GM21825 (cell line): ENCODE results near the gene ATP5MC3.
A peak's percentile ranks its signal among the peaks of the same experiment; 100 is the strongest.
"Not testable (repeated sequence)": the region's sequence is repeated elsewhere in the genome, so short reads cannot be mapped to it uniquely, and the experiment has no call there.

ENCODE experiments used
- ATAC-seq: cut with Tn5 transposase; IDR thresholded peaks from one replicate; pipeline ENCODE4 v1.9.1; 2021; ENCODE audit warnings: mild to moderate bottlenecking, moderate library complexity; ENCODE audit not compliant: unreplicated experiment

ATP5MC3 gene

GRCh38 chr2:175181104-175181876 lies at the start of gene ATP5MC3:
ATP5MC3 (minus strand) TSS chr2:175181710; CDS start chr2:175181393, 317 bp downstream.
- peak; percentile 92 for ATAC-seq

- not testable (repeated sequence) for ATAC-seq
These were observed 47.1 kb upstream of the ATP5MC3 start for GRCh38 chr2:175228601-175229000.

DNA sequence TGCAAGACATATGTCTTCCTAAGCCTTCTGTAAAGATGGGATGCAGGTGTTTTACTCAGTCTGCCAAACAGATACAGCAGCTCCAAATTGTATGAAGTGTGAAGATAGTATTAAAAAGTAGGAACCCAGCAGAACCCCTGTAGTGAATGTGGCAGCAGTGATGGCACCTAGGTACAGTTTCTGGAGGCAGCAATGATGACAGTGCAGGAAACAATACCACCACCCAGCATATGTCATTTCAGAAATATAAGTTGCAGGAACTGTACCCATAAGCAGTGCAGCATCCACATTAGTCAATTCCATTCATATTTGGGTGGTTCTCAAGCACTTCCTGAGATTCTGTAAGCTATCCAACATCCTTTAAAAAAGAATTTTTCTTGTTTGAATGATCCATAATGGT lies 46.7 kb upstream of the ATP5MC3 start:
- ATAC-seq, result no peak

GRCh38 chr2:175227393-175227792 lies 45.9 kb upstream of the ATP5MC3 start:
- ATAC-seq, result no peak

- no peak for ATAC-seq
These were observed 38.6 kb upstream of the ATP5MC3 start for GRCh38 chr2:175220075-175220474.

DNA sequence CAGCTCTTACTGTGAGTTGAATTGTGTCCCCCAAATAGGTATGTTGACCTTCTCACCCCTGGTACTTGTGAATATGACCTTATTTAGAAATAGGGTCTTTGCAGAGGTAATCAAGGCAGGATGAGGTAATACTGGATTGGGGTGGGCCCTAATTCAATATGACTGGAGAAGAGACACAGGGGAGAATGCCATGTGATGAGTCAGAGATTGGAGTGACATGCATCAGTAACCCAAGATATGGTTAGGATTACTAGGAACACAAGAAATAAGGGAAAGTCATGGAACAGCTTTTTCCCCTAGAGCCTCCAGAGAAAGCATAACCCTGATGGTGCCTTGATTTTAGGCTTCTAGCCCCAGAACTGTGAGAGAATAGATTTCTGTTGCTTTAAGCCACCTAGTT lies 37.0 kb upstream of the ATP5MC3 start:
- ATAC-seq, result no peak

- no peak for ATAC-seq
These were observed 26.4 kb upstream of the ATP5MC3 start for GRCh38 chr2:175207741-175208438.

- ATAC-seq, result no peak
These were observed 25.4 kb upstream of the ATP5MC3 start for GRCh38 chr2:175206866-175207265.

DNA sequence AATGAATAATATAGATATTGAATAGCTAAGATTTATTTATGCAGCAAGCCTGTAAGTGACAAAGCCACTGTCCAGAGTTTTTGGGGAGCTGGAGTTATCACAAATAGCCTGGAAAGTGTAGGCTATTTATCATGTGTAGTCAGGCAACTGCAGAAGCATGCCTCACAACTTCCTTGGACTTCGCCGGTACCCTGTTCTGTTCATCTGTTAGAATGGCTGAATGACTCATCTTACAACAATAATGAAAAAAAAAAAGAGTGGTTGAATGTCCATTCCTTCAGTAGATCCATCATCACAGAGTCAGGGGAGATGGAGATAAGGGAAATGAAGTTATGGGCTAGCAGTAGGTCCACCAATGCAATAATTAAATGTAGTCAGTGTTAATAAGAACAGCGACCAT lies 24.0 kb upstream of the ATP5MC3 start:
- ATAC-seq, result no peak

DNA sequence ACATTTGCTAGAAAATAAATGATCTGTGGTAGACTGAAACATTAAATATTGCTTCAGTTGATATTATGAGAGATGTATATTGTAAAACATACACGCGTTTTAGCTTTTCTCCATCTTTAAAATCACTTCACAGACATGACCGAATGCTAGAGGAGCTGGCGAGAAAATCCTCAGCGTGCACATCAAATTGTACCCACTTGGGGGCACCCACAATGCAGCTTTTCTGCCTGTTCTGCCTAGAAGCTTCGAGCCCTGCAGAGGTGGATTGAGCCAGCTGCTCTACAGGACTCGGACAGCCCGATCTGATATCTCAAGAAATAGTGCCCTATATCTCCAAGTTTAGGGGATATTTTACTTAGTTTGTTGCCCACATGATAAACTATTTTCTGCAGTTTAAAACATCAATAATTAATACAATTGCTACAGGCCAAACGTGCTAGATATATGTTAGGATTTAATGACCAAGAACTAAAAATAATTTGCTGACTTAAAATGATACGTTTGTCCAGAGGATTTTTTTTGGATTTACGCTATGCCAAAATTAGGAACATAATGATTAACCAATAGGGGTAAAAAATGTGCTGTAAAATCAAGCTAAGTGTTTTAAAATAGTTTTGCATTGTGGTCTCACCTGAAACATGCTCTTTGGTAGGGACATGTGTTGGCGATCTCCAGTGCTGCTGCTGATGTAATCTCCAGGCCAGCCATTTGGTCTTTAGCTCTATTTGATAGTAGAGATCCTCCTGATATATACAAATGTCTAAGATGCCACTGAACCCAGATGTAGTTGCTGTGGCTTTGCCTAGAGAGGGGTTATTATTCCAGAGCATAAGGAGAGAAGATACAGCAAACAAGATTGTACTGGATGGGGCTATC lies 22.3 kb upstream of the ATP5MC3 start:
- ATAC-seq, result peak; percentile 65

DNA sequence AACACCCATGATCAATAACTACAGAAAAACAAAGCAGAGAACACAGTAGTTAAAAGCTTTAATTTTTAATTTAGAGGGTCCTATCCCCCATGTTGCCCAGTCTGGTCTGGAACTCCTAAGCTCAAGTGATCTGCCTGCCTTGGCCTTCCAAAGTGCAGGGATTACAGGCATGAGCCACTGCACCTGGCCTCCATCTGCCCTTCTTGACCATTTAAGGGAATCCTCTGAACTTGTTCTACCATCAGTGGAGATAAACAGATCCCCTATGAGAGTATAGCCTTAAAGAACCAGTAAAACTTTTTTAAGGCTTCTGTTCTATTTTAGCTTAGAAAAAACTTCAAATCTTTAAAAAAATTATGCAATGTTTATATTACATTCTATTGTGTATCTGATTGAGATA lies 13.5 kb upstream of the ATP5MC3 start:
- no peak for ATAC-seq

DNA sequence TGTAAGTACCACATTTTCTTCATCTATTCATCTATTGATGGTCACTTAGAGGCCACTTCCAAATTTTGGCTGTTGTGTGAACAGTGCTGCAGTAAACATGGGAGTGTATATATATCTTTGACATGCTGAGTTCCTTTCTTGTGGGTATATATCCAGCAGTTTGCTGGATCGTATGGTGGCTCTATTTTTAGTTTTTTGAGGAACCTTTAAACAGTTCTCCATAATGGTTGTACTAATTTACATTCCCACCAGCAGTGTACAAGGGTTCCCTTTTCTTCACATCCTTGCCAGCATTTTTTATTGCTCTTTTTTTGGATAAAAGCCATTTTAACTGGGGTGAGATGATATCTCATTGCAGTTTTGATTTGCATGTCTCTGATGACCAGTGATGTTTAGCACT lies 7.3 kb upstream of the ATP5MC3 start:
- ATAC-seq, result no peak

- ATAC-seq, result peak; percentile 55
These were observed 5.9 kb upstream of the ATP5MC3 start for GRCh38 chr2:175187378-175187777.

DNA sequence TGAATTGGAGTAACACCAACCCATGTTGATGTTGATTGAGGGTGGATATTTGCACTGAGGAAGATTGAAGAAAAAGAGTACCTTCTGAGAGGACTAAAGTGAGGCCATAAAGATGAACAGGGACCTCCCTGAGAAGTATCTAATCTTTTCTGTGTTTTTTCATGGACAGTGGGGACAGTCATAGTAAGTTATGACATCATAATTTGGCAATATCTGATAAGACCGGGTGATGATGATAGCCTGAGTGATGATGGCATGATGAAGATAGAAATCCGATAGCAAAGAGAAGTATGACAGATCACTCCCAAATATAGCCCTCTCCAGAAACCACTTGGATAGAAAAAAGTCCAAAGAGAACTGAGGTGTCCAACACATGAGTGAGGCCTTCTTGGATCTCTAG lies 2.2 kb upstream of the ATP5MC3 start:
- no peak for ATAC-seq

DNA sequence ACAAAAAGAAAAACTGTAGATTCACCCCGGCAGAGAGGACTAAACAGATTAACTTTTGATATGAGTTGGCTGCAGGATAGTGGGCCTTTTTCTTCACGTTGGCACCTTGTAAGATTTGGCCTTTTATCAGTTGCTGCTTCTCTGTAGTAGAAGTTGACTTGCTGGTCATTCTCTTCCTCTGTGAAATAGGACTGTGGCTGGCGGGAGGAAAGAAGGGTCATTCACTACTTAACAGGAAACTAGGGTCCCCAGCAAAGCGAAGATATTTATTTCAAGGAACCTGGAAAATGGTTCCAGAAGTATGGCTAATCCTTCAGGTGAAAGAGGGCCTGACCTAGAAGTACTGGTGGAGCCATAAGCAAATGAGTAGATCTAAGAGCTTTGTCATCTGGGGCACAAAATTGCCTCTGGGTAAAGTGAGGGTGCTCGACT lies 383 bp upstream of the ATP5MC3 start:
- ATAC-seq, result no peak

DNA sequence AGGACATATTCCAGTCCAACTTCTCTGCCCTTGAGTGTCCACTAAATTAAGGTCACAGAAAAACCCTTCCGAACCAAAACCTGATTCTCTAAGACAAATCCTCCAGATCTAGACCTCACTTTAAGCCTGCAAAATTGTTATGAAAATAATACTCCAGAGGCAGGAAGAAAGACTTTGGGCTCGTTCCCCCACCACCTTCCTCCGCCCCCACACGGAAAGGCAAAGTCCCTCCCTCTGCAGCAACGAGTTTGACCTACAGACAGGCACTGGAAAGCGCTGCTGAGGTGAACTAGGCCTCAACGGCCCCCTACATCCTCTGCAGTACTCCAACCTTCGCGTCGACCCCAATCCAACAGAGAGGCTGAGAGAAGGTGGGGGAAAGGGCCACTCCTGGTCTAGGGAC lies 808 bp downstream of the ATP5MC3 start:
- peak; percentile 54 for ATAC-seq

DNA sequence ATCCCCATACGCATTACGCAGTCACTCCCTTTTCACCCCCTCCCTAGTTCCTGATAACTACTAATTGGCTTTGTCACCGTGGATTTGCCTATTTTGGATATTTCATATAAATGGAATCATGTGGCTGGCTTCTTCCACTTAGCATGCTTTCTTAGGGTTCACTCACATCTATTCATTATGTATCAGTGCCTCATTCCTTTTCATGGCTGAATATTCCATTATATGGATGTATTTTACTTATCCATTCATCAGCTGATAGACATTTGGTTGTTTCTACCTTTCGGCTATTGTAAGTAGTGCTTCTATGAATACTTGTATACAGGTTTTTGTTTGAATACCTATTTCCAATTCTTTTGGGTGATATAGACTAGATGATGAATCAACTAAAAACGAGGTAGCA lies 4.9 kb downstream of the ATP5MC3 start:
- no peak for ATAC-seq

- no peak for ATAC-seq
These were observed 5.6 kb downstream of the ATP5MC3 start for GRCh38 chr2:175175896-175176295.

GRCh38 chr2:175175320-175175719 lies 6.2 kb downstream of the ATP5MC3 start:
- no peak for ATAC-seq

- ATAC-seq, result no peak
These were observed 10.7 kb downstream of the ATP5MC3 start for GRCh38 chr2:175170659-175171304.

GRCh38 chr2:175169191-175169590 lies 12.3 kb downstream of the ATP5MC3 start:
- ATAC-seq, result no peak
